Activated CD4-positive, CD25-positive, alpha-beta regulatory T cell (primary cell): ENCODE measurements around the gene PIM3.

Source experiments
- DNase-seq, 4 experiments: peaks; one replicate each; lab custom pipeline; 2025; lab: John Stamatoyannopoulos, UW

Gene PIM3

DNA sequence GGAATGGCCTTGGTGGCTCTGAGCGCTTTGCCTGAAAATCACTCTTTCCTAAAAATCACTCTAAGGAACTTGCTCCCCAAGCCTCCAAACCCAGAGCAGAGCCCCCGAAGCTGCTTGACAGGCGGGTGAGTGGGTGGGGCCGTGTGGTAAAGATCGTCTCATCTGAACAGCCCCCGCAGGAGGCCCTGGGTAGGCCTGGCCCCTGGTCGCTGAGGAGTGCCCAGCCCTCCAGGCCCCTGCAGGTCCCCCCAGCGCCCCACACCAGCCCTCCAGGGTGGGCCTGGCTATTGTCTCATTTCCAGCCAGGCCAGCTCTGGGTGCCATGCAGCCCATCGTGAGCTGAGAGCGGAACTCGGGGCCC, 17.2 kb upstream of the PIM3 start:
- DNase-seq = no peak

GRCh38 chr22:49943771-49944398, 16.7 kb upstream of the PIM3 start:
- no peak for DNase-seq

DNA sequence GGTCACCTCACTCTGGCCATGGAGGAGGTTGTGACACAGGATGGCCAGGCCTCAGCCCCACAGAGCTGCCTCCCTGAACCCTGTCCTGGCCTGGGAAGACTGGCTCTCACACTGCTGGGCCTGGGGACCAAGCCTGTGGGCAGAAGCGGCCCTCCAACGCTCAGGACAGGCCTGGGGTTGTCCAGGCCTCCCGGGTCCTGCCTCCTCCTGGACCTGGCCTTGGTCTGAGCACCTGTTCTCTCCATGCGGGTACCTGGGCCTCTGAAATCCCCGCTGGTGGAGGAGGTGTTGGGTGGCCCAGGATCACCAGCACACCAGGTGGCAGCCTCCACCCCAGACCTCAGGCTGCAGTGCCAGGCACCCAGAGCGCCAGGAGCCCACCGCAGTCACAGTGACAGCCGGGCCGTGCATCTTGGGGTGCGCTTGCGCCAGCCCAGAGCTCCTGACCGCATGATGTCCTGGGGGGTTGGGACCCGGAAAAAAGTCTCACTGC, 16.1 kb upstream of the PIM3 start:
- no peak for DNase-seq

GRCh38 chr22:49945042-49945794, 15.4 kb upstream of the PIM3 start:
- peak in 3 of 4 experiments; percentile 28 to 82 (median 82) for DNase-seq

DNA sequence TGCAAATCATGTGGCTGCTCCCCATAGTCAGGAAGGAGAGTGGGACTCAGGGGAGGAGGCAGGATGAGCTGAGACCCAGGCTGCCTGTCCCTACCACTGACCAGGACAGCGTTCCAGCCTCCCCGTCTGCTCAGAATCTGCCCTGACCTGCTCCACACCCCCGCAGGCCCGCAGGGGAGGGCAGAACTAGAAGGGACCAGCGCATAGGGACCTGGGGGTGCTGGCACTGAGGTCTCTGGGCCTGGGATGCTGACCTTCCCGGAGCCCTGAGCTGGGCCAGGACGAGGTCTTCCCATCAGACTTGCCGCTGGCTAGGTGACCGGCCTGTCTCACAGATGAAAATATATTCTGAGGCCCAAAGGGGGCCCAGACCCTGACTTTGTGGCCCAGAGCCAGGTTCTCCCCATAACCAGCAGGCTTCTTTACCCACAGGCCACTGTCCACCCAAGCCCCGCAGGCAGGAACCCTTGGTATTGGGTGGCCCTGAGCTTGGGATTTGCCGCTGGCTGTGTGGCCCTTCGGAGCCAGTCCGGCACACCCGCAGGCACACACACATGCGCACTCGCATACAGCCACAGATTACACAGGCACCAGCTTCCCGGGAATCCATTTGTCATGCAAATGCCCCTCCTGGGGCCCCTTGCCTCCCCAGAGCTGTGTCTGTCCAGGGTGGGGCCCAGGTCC, 13.8 kb upstream of the PIM3 start:
- DNase-seq = no peak

- DNase-seq = no peak
Measured at GRCh38 chr22:49947296-49947622, 13.3 kb upstream of the PIM3 start.

- no peak for DNase-seq
Measured at GRCh38 chr22:49948116-49948957, 12.2 kb upstream of the PIM3 start.

DNA sequence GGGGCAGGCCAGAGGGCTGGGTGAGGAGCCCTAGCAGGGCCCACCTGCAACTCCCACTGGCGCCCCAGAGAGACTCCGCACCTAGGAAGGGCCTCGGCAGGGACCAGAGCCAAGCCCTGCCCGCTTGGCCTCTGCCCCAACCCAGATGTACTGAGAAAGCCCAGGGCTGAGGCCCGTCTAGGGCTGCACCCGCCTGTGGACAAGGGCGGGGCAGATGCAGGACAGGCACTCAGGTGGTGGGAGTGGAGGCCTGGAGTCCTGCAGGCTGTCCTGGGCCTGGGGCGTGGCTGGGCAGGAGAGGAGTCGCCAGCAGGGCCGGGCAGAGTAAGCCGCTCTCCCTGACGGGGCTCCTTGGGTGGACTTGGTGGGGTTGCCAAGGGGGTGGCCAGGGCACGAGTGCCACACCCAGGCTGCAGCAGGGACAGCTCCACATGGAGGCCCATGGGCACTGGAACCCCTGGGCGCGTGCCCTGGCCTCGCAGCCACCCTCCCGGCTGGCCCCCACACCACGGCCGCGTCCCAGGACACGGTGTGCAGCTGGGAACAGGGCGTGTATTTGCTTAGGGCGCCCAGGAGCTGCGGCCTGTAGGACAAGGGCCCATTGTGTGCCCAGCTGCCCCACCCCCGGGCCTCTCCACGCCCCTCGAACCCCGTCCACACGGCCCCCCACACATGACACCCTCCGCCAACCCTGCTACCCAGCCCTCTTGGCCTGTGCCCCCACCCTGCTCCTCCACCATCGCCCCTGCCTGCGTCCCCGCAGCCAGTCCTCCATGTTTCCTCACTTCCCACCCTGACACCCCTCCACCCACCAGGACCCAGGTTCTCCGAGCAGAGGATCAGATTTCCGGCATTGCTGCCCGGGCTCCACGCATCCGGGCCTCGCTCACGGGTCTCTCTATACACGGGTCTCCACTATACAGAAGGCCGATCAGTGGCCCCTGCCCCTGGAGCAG, 11.3 kb upstream of the PIM3 start:
- DNase-seq = no peak

DNA sequence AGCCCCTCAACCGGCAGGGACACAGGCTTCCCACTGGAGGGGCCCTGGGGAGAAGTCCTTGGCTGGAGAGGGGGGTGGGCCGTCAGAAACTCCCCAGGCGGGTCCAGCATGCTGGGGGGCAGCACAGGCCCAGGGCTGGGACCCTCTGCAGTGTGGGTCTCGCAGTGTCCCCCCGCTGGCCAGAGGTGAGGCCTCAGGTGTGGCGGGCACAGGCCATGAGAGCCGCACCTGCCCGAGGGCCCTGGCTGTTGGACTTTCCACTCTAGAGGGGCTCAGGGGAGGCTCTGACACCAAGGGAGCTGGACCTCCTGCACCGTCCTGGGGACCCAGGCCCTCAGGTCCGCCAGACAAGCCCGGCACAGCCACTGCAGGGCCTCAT, 10.7 kb upstream of the PIM3 start:
- no peak for DNase-seq

DNA sequence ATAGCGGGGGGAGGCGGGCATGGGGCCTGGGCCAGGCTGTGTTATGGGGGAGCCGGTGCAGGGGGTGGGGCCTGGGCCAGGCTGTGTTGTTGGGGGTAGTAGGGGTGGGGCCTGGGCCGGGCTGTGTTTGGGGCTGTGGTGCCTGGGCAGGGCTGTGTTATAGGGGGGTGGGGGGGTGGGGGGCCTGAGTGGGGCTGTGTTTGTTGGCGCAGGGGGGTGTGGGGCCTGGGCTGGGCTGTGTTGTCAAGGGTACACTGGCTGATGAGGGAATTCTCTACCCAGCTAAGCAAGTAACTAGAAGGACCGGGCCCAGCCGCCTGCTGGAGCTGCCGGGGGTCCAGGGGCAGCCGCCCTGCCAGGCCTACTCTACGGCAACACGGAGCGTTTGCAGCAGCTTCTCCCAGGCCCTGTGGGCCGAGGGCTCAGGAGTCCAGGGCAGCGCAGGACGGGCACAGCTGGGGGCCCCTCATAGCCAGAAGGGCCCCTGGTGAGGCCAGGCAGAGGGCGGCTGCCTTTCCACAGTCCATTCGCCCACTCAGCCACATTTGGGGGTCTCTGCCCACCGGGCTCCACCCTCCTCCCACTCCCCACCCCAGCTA, 10.1 kb upstream of the PIM3 start:
- DNase-seq = no peak

DNA sequence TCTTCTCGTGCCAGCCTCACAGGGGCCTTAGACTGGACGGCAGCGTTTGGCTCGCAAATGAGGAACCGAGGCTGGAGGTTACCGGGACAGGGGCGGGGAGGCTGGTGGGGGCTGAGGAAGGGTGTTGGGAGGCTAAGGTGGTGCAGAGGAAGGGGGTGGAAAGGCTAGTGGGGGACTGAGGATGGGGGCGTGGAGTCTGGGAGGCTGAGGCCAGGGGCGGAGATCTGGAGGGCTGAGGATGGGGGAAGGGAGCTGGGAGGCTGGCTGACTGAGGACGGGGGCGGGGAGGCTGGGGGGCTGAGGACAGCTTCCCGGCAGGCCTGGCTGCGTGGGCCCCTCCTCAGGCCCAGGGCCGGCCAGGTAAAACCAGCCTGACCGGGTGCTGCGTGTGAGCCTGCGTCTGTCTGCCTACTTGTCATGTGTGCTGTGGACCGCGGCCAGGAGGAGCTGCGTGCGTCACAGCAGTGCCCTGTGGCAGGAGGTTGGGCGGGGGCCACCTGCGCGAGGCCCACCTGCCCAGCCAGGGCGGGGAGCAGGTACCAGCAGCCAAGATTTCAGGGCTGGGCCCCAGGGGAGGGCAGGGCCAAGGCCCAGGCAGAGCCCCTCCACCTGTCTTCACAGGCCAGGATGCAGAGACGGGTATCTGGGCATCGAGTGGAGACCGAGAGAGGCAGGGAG, 9.4 kb upstream of the PIM3 start:
- DNase-seq = no peak

DNA sequence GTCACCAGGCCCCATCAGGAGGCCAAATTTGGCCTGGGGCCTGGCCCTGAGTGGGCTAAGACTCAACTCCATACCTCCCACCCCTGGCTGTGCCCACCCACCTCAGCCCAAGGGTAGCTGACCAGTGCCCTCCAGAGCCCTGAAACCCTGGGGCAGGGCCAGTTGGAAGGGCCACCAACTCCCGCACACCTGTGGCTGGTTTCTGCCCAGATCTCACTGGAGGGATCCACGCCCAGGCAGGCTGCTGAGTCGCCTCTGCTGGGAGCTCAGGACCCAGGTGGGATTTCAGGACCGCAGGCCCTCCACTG, 8.9 kb upstream of the PIM3 start:
- DNase-seq = no peak

DNA sequence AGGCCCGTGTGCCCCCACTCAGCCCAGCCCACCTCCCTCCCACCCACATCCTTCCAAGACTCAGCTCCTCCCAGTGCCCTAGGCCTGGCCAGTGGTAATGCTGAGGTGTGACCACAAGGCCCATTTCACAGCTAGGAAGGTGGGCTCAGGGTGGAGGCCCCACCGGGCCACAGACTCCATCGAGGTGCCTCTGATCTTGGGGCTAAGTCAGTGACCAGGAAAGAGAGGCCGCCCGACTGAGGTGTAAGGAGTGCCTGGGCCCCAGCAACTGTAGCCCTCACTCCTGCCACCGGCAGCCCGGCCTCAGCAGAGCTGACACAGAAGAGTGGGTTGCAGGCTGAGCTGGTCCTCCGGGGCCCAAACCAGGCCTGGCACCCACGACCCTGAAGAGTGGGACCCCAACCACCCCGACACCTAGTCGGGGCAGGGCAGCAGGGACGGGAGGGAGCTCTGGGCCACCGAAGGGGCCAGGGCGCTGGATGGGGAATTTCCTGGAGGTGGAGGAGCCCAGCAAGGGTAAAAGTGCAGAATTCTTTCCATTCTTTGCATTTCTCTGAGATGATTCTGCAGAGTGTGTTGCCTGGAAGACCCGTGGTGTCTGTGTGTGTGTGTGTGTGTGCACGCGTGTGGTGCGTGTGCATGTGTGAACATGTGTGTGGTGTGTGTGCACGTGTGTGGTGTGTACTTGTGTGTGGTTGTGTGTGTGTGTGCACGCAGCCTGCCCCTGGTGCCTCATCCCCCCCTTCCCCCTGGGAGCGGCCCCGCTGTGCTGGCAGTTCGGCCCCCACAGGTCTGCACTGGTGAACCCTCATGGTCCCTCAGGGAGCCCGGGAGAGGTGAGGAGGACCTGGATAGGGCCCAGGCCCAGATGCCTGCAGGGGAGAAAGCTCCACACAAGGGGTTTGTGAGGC, 8.3 kb upstream of the PIM3 start:
- no peak for DNase-seq

- no peak for DNase-seq
Measured at GRCh38 chr22:49953027-49953679, 7.4 kb upstream of the PIM3 start.

- DNase-seq = no peak
Measured at GRCh38 chr22:49953680-49954344, 6.8 kb upstream of the PIM3 start.

DNA sequence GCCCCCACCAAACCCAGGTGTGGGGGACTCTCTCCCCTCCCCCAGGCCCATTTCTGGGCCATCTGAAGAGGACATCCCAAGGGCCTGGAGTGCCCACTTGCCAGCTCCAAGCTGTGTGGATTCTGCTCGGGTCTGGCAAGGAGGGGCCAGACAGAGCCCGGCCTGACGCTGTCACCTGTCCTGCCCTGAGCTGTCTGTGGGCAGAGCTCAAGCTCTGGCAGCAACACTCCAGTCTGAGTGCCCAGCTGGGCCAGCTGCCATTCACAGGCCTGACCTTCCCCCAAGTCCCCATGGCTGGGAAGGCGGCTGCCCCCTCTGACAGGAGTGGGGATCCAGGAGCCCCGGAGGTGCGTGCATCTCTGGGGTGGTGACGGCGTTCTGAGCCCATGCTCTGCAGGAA, 6.2 kb upstream of the PIM3 start:
- DNase-seq = no peak

GRCh38 chr22:49954991-49955580, 5.5 kb upstream of the PIM3 start:
- DNase-seq = no peak
